HG02938 (cell line): Measurements from ENCODE around the gene ARHGAP8.

ENCODE experiments used
- ATAC-seq: cut with Tn5 transposase; IDR thresholded peaks from one replicate; pipeline ENCODE4 v1.9.1; 2021; ENCODE audit warnings: mild to moderate bottlenecking, moderate library complexity; ENCODE audit not compliant: unreplicated experiment

ARHGAP8 gene

GRCh38 chr22:44764974-44765373 is 12.6 kb downstream of the ARHGAP8 start:
- no peak for ATAC-seq

DNA sequence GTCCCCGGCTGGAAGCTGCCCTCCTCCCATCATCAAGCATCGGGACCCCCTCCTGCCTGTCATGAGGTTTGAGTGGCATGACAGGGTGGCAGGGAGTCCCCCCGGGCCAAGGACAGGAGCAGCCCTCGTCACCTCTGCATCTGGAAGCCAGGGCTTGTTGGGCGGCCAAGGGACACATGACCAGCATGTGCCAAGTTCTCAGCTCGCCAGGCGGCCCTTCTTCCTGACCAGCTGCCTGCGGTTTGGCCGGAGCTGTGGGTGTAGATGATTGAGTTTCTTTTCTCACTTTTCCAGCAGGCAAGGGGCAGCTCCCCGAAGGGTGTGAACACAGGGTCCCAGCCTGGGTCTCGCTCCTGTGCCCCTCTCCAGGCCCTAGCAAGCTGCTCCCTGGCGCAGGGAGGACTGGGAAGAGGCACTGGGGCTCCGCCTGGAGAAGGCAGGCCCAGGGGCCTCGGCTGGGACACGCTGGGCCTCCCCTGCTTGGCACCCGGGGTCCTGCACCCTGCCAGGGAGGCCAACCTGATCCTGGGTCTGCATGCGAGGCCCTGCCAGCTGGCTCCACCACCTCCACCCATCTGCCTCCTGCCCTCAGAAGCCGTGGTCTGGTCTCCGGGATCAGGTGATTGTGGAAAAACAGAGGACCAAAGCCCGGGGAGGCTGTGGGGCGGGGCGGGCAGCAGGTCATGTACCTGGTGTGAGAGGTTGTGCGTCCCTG is 13.4 kb downstream of the ARHGAP8 start:
- ATAC-seq, result no peak

- ATAC-seq, result no peak
Observed at GRCh38 chr22:44773082-44773481, 20.7 kb downstream of the ARHGAP8 start.

- ATAC-seq, result no peak
Observed at GRCh38 chr22:44775862-44776261, 23.5 kb downstream of the ARHGAP8 start.

DNA sequence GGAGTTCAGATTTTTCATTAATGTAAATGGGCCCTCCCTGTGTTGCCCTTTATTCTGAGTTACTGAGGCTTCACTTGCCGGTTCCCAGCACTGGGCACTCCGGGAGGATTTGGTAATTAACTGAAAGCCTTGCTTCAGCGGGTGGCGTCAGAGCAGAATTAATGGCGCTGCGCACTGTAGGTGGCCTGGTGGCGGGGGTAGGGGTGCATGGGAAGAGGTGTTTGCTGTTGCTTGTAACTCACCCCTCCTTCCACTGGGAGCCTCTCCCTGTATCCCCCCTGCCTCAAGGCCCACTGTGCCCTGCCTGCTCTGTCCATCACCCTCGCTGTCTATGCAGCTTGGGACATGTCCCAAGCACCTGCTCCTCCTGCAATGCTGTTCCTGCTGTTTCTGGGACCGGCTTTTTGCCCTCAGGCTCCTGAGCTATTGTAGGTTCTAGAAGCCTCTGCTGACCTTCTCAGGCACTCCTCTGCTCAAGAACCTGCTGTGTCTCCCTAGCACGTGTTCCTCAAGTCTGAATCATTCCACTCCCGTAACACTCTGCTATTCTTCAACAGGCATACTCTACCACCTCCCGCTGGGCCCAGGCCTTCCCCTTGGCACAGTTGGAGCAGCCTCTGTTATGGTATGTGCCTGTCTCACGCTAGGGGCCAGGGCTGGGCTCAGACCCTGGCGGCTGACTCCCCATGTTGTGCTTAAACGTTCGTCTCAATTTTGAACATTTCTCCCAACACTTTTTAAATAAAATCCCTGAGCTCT is 24.4 kb downstream of the ARHGAP8 start:
- no peak for ATAC-seq

- ATAC-seq, result no peak
Observed at GRCh38 chr22:44777364-44777755, 25.0 kb downstream of the ARHGAP8 start.

DNA sequence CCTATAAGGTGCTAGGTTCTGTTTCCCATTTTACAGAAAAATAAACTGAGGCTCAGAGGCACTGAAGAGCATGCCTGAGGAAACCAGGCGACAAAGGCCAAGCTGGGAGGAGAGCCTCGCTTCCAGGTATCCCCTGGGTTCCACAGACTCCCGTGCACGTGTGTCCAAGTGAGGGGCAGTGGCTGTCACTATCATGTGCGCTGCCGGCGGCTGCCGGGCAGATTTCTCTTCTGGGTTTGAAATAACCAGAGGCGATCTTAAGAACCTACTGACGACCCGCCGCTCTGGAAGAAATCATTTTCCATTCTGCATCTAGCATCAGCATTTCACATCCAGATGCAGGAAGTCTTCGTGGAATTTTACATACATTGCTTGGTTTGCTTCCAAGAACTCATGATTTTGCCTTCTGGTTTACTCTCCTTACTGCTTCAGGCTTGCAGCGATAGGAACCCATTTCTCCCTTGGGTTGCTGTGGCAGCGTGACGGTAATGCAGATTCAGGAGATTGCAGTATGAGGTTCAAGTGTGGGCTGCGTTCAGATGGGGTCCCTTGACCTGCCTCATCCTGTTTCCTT is 28.6 kb downstream of the ARHGAP8 start:
- no peak for ATAC-seq

GRCh38 chr22:44782363-44782963 is 30.1 kb downstream of the ARHGAP8 start:
- ATAC-seq, result no peak

GRCh38 chr22:44783091-44783490 is 30.7 kb downstream of the ARHGAP8 start:
- ATAC-seq, result no peak

GRCh38 chr22:44783581-44783980 is 31.2 kb downstream of the ARHGAP8 start:
- no peak for ATAC-seq

DNA sequence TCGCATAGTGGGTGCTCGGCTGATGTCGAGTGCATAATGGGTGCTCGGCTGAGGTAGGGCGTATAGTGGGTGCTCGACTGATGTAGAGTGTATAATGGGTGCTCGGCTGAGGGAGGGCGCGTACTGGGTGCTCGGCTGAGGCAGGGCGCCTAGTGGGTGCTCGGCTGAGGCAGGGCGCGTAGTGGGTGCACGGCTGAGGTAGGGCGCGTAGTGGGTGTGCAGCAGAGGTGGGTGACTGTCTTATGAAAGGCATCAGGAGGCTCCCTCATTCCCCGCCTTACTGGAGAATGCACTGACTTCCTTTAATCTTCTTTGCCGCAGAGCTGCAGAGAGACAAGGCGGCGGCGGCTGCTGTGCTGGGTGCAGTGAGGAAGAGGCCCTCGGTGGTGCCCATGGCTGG is 33.8 kb downstream of the ARHGAP8 start:
- no peak for ATAC-seq

- ATAC-seq, result no peak
Observed at GRCh38 chr22:44786610-44787009, 34.2 kb downstream of the ARHGAP8 start.

GRCh38 chr22:44787832-44788231 is 35.5 kb downstream of the ARHGAP8 start:
- no peak for ATAC-seq

DNA sequence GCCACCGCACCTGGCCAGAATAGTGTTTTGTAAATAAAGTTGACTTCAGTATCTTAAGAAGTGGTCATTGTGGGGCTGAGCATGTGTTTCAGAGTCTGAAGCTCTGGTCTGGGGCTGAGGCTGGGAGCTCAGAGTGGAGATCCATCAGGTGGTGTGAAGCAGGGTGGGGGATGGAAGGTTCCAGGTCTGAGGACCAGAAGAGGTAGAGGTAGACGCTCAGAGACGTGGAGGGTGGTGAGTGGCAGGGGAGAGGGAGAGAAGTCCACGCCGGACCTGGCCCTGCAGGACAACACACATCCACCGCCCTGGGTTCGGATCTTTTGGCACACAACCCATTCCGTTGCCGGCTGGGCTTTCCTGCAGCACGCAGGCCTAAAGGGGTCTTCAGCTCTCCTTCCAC is 40.7 kb downstream of the ARHGAP8 start:
- ATAC-seq, result no peak

GRCh38 chr22:44793506-44794172 is 41.3 kb downstream of the ARHGAP8 start:
- ATAC-seq, result no peak

DNA sequence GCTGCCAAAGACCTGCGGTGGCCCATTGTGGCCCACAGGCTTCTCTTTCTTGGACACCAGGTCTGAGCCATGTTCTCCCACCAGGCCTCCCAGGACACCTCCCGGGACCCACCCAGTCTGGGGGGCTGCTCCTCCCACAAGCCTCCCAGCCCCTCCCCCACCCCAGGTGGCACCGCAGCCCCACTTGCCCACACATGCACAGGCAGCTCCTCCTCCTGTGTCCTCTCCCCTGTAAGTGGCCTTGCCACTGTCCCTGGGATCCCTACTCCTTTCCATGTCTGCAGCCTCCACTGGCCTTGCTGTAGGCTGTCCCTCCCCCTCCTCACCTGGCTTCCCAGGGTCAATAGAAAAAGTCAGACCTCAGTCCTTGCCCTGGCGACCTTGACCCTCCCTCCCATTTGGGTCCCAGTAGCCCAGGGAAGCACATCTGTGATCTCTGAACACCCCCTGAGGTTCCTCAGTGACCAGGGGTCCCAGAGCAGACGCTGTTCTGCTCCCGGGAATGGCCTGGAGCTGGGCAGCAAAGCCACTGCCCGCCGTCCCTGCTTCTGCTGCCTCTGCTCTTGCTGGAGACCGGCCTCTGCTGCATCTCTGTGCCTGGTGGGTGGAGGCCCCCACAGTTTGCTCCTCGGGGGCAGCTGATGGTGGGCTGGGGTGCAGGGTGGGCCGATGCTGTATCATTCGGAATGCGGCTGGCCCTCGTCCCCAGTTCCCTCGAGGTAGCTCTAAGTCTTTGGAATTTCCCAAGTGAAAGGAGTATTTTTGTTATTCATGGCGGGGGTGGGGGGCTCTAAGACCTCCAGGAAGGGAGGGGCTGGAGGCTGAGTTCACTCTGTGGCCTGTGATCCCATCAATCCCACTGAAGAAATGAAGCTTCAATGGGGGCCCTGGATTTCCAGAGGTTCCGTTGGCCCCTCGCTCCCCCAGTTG is 43.6 kb downstream of the ARHGAP8 start:
- ATAC-seq, result no peak

DNA sequence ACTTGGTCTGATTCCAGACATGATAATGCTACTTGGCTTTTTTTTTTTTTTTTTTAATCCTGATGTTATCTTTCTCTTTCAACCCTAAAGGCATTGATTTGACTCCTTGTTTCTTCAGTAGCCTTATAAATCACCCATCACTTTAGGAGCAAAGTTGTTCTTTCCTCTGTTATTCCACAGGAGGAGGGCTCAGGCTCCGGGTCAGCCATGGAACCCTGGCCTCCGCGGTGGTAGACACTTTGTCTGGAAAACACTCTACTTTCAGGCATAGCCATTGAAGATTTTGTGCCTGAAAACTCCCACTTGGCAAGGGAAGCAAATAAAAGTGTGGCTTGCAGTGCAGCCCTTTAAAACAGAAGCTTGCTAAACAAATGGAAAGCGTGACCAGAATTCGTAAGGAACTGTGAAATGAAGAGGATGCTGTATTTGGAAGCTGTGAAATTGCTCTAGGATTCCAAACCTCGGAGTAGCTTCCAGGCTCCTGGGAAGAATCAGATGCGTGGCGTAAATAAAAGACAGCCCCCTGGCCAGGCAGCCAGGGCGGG is 44.9 kb downstream of the ARHGAP8 start:
- no peak for ATAC-seq

GRCh38 chr22:44799077-44799945 is 46.9 kb downstream of the ARHGAP8 start:
- no peak for ATAC-seq
